Neural progenitor cell (in vitro differentiated cells): Measurements from ENCODE around the gene ZNF319.

Experiments
- EZH2 ChIP-seq: fragments of 200-600 bp; sonication (generic); IDR thresholded peaks from 2 replicates; pipeline ENCODE4 v1.6.1; 2017; ENCODE audit warnings: antibody characterized with exemption, mild to moderate bottlenecking, moderate library complexity
- EZH2phosphoT487 ChIP-seq: fragments of 200-600 bp; sonication (generic); IDR thresholded peaks from 2 replicates; pipeline ENCODE4 v1.6.1; 2017; ENCODE audit warnings: antibody characterized with exemption
- TF ChIP-seq, protein P1 (sequence below): fragments of 200-600 bp; sonication (generic); IDR thresholded peaks from 2 replicates; pipeline ENCODE4 v1.5.1; 2017; ENCODE audit warnings: antibody characterized with exemption, mild to moderate bottlenecking

DNA sequence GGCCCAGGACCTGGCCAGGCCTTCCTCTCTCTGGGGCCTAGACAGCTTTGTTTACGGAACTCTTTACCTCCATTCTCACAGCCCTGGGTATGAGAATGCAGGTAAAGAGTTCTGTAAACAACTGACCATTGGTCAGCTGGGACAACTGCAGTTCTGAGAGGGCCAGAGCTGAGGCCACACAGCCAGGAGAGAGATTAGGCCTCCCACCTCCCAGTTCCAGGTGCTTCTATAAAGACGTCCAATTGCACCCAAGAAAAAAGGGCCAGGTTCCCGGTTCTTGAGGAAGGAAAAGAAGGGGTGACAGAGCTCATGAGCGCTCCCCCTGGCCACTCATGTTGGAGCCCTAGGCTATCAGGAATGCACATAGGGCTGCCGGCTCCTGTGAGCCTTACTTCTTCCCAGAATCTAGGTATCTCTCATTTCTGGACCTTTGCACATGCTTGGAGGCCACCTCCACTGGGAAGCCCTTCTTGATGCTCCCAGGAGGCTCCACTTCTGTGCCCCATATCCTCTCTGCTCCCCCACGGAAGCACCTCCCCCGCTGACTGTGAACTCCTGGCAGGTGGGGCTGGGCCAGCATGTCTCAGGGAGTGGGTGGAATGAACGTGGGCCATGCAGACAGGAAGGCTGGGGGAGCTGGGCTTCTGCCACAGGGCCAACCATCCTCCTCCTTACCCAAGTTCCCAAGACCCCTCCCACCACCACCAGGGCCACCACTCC, 42.6 kb downstream of the ZNF319 start:
- TF ChIP-seq, protein P1, sequence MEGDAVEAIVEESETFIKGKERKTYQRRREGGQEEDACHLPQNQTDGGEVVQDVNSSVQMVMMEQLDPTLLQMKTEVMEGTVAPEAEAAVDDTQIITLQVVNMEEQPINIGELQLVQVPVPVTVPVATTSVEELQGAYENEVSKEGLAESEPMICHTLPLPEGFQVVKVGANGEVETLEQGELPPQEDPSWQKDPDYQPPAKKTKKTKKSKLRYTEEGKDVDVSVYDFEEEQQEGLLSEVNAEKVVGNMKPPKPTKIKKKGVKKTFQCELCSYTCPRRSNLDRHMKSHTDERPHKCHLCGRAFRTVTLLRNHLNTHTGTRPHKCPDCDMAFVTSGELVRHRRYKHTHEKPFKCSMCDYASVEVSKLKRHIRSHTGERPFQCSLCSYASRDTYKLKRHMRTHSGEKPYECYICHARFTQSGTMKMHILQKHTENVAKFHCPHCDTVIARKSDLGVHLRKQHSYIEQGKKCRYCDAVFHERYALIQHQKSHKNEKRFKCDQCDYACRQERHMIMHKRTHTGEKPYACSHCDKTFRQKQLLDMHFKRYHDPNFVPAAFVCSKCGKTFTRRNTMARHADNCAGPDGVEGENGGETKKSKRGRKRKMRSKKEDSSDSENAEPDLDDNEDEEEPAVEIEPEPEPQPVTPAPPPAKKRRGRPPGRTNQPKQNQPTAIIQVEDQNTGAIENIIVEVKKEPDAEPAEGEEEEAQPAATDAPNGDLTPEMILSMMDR: no peak
- TF ChIP-seq EZH2 (no peak), EZH2phosphoT487 (no peak)
